Peyer's patch (tissue), 4 donors: Measurements from ENCODE around the gene MED1.

Source experiments
- POLR2A ChIP-seq, 2 donors: fragments of 450-650 bp; IDR thresholded peaks; one replicate each; pipeline ENCODE4 v1.5.1; 2017; ENCODE audit warnings: antibody characterized with exemption in 2 of 2, mild to moderate bottlenecking in 2 of 2, moderate library complexity in 2 of 2
- TF ChIP-seq, protein P1 (sequence below), 6 experiments: fragments of 450-650 bp in 4 of 6; fragments of 200-600 bp in 2 of 6; sonication (generic) in 1 of 6; IDR thresholded peaks; one replicate each; pipeline ENCODE4 v1.5.1; 2017 to 2019; ENCODE audit warnings: antibody characterized with exemption in 6 of 6, mild to moderate bottlenecking in 3 of 6, moderate library complexity in 1 of 6

- TF ChIP-seq, protein P1, sequence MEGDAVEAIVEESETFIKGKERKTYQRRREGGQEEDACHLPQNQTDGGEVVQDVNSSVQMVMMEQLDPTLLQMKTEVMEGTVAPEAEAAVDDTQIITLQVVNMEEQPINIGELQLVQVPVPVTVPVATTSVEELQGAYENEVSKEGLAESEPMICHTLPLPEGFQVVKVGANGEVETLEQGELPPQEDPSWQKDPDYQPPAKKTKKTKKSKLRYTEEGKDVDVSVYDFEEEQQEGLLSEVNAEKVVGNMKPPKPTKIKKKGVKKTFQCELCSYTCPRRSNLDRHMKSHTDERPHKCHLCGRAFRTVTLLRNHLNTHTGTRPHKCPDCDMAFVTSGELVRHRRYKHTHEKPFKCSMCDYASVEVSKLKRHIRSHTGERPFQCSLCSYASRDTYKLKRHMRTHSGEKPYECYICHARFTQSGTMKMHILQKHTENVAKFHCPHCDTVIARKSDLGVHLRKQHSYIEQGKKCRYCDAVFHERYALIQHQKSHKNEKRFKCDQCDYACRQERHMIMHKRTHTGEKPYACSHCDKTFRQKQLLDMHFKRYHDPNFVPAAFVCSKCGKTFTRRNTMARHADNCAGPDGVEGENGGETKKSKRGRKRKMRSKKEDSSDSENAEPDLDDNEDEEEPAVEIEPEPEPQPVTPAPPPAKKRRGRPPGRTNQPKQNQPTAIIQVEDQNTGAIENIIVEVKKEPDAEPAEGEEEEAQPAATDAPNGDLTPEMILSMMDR (IDR thresholded peaks at IDR 0.05) = no peak
- no peak for TF ChIP-seq POLR2A (IDR thresholded peaks at IDR 0.05)
Observed at GRCh38 chr17:39402890-39403605, 48.0 kb downstream of the MED1 start.
